B cell (primary cell): ENCODE data around the gene CATSPER3.

Experiments used
- CTCF ChIP-seq: fragments of 200-600 bp; IDR thresholded peaks from one replicate; pipeline ENCODE4 v1.8.0; 2022; ENCODE audit warnings: antibody characterized with exemption, mild to moderate bottlenecking
- EZH2 ChIP-seq: IDR thresholded peaks from 2 replicates; pipeline ENCODE4 v1.6.1; 2012; ENCODE audit warnings: borderline replicate concordance, low read depth, mild to moderate bottlenecking, moderate library complexity, low read length; ENCODE audit not compliant: insufficient read depth, poor library complexity, severe bottlenecking

DNA sequence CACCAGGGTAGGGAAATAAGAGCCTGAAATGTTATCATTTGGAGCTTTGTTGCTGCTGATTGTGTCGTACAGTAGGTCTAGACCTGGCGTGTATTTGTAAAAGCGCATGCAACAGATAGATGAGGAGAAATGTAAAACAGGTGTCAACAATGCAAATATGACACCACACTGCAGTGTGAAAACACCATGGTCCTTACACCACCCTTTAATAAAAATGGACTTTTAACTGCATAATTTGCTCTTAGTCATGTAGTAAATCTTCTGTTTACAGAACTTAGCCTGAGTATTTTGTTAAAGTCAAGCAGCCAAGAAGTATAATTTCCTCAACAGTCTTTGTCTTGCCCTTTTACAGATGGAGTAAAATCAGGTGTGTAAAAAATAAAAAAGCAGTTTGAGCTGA is 48.8 kb upstream of the CATSPER3 start:
- no peak for TF ChIP-seq EZH2
- no peak for TF ChIP-seq CTCF
